C1 segment of cervical spinal cord (tissue), 14 donors: ENCODE results near the gene ZBTB39.
"Not testable (repeated sequence)": the region's sequence is repeated elsewhere in the genome, so short reads cannot be mapped to it uniquely, and the experiment has no call there.

Experiments
- DNase-seq, 14 donors: peaks; one replicate each; lab custom pipeline; 2025; lab: John Stamatoyannopoulos, UW

Gene ZBTB39

GRCh38 chr12:56980941-56981530, 25.3 kb downstream of the ZBTB39 start:
- DNase-seq: no peak

- DNase-seq: no peak
These were observed 26.1 kb downstream of the ZBTB39 start for GRCh38 chr12:56980268-56980667.

GRCh38 chr12:56979628-56980027, 26.7 kb downstream of the ZBTB39 start:
- DNase-seq: no peak

DNA sequence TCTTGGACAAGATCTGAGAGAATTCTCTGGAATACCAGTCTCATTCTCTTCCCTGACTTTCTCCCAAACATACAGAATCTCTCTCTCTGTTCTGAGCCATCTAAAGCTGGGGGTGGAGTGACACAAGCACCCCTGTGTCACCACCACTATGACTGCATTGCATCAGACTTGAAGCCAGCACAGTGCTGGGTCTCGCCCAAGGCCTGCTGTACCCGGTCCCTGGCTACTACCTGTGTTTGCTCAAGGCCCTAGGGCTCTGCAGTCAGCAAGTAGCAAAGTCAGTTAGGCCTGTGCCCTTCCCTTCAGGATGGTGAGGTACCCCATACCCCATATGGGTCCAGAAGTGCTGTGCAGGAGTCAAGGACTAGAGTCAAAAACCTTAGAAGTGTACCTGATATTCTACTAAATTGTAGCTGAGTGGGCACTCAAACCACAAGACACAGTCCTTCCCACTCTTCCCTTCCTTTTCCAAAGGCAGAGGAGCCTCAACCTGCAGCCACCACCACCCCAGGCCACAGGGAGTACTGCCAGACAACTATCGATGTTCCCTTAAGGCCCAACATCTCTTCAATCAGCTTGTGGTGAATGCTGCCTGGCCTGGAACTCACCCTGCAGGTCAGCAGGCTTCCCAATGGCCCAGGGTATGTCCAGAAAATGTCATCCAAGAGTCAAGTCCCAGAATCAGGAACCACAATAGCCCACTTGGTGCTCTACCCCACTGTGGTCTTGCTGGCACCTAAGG, 27.8 kb downstream of the ZBTB39 start:
- DNase-seq: no peak

DNA sequence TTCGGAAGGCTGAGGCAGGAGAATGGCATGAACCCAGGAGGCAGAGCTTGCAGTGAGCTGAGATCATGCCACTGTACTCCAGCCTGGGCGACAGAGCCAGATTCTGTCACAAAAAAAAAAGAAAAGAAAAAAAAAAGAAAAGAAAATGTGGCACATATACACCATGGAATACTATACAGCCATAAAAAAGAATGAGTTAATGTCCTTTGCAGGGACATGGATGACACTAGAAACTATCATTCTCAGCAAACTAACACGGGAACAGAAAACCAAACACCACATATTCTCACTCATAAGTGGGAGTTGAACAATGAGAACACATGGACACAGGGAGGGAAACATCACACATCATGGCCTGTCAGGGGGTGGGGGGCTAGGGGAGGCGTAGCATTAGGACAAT, 29.0 kb downstream of the ZBTB39 start:
- DNase-seq: not testable (repeated sequence)

GRCh38 chr12:56974224-56974623, 32.1 kb downstream of the ZBTB39 start:
- DNase-seq: not testable (repeated sequence)

DNA sequence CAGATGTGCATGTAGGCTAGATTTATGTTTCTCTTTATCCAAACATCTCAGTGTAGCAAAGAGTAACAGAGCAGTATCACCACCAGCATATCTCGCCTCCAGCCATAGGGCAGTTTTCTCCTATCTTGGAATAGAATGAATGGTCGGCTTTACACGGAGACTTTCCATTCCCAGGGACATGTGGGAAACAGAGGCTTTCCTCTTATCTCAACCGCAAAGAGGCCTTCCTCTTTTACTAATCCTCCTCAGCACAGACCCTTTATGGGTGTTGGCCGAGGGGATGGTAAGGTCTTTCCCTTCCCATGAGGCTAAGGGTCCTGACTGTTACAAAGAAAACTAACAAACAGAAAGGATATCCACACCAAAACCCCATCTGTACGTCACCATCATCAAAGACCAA, 37.4 kb downstream of the ZBTB39 start:
- not testable (repeated sequence) for DNase-seq

DNA sequence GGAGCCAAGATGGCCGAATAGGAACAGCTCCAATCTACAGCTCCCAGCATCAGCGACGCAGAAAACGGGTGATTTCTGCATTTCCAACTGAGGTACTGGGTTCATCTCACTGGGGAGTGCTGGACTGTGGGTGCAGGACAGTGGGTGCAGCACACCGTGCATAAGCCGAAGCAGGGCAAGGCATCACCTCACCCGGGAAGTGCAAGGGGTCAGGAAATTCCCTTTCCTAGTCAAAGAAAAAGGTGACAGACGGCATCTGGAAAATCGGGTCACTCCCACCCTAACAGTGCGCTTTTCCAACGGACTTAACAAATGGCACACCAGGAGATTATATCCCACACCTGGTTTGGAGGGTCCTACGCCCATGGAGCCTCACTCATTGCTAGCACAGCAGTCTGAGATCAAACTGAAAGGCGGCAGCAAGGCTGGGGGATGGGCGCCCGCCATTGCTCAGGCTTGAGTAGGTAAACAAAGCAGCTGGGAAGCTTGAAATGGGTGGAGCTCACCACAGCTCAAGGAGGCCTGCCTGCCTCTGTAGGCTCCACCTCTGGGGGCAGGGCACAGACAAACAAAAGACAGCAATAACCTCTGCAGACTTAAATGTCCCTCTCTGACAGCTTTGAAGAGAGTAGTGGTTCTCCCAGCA, 40.2 kb downstream of the ZBTB39 start:
- DNase-seq: not testable (repeated sequence)

- DNase-seq: not testable (repeated sequence)
These were observed 41.2 kb downstream of the ZBTB39 start for GRCh38 chr12:56965124-56965523.

- DNase-seq: not testable (repeated sequence)
These were observed 42.8 kb downstream of the ZBTB39 start for GRCh38 chr12:56963557-56963956.

- not testable (repeated sequence) for DNase-seq
These were observed 44.1 kb downstream of the ZBTB39 start for GRCh38 chr12:56962247-56962646.

- no peak for DNase-seq
These were observed 47.9 kb downstream of the ZBTB39 start for GRCh38 chr12:56958422-56958821.

- no peak for DNase-seq
These were observed 48.9 kb downstream of the ZBTB39 start, which contains the start of gene RDH16 for GRCh38 chr12:56957229-56958052. RDH16 (minus strand) TSS chr12:56957608; CDS start chr12:56957462, 146 bp downstream.

- DNase-seq: no peak
These were observed 50.6 kb downstream of the ZBTB39 start for GRCh38 chr12:56955631-56956256.

GRCh38 chr12:56954958-56955355, 51.4 kb downstream of the ZBTB39 start:
- no peak for DNase-seq

GRCh38 chr12:56954057-56954957, 52.0 kb downstream of the ZBTB39 start:
- DNase-seq: no peak

DNA sequence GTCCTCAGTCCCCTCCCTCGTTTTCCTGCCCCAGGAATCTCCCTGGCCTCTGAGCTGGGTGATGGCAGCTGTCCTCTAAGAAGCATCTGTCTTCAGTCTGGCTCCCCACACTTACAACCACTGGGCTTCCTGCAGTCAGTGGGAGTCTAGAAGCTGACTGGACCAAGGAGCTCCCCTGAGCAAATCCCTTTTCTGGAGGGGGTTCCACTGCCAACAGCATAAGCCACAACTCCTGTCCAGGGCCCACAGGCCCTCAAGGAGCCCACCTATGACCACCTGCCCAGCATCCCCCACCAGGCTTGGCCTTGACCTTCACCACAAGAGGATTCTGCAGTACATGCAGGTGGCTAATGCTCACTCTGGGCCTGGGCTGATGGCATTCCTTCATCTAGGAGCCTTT, 53.0 kb downstream of the ZBTB39 start:
- no peak for DNase-seq

DNA sequence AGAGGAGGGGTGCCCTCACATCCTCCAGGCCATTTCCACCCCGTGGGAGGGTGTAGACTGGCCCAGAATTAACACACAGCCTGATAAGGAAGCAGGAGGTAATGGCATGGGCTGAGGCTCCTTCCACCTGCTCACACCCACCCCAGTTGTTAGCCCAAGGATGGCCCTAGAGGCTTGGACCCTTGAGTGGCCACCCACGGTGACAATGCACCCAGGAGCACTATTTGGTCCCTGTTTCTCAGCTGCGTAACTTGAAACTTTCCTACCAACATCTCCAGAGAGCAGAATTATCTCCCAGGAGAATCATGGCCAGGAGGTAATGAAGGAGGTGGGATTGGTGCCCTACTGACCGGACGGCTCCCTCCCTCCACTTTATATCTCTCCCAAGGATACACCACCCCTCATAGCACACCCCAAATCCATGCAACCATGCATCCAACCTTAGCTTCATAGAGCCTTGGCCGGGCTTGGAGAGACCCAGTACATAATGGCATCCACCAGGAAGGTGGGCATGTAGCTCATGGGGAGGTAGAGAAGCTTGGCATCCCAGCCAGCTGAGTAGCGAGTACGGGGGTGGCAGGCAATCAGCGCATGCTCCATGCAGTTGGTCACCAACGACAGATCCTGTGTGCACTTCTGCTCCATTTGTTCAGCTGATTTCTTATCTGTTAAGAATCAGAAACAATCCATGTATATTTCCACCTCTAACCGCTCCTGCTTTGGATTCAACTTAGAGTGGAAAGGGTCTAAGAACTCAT, 54.6 kb downstream of the ZBTB39 start:
- DNase-seq: no peak

- DNase-seq: no peak
These were observed 57.5 kb downstream of the ZBTB39 start for GRCh38 chr12:56948881-56949280.
